GM10266 (cell line): Measurements from ENCODE around the gene LRRC8B.

Experiments
- DNase-seq: peaks from one replicate; pipeline ENCODE4 v3.0.0; 2012; ENCODE audit errors: extremely low spot score
- CTCF ChIP-seq: IDR thresholded peaks from 2 replicates; pipeline ENCODE4 v1.5.1; 2012; ENCODE audit warnings: mild to moderate bottlenecking, low read depth; ENCODE audit not compliant: control insufficient read depth, insufficient read depth; ENCODE audit errors: missing control alignments

LRRC8B gene

GRCh38 chr1:89565521-89565920 is 40.9 kb downstream of the LRRC8B start:
- no peak for TF ChIP-seq CTCF
- no peak for DNase-seq

GRCh38 chr1:89566761-89567174 is 42.1 kb downstream of the LRRC8B start:
- no peak for DNase-seq

GRCh38 chr1:89567797-89568196 is 43.2 kb downstream of the LRRC8B start:
- no peak for DNase-seq
- no peak for TF ChIP-seq CTCF

More at GRCh38 chr1:89566761-89567174, 42.1 kb downstream of the LRRC8B start:
- TF ChIP-seq CTCF = no peak

GRCh38 chr1:89573410-89573809 is 48.8 kb downstream of the LRRC8B start:
- no peak for DNase-seq
- no peak for TF ChIP-seq CTCF

- TF ChIP-seq CTCF = no peak
- DNase-seq = no peak
Observed at GRCh38 chr1:89574621-89575020, 50.0 kb downstream of the LRRC8B start.

GRCh38 chr1:89575207-89575606 is 50.6 kb downstream of the LRRC8B start:
- DNase-seq = no peak
- no peak for TF ChIP-seq CTCF

- DNase-seq = no peak
- no peak for TF ChIP-seq CTCF
Observed at GRCh38 chr1:89576013-89576412, 51.4 kb downstream of the LRRC8B start.
